Choroid plexus epithelial cell (primary cell): ENCODE measurements around the gene RRP36.

Source experiments
- DNase-seq: peaks from one replicate; pipeline ENCODE4 v3.0.0-alpha.2; 2010; ENCODE audit warnings: low read depth
- H3K4me3 ChIP-seq: 2 replicates; pipeline ENCODE4 v1.5.1; 2011; ENCODE audit warnings: low read depth, mild to moderate bottlenecking, control low read depth, low read length, moderate library complexity
- CTCF ChIP-seq: conservative IDR thresholded peaks from 2 replicates; pipeline ENCODE4 v1.5.1; 2011; ENCODE audit warnings: low read depth, mild to moderate bottlenecking, control low read depth, inconsistent platforms, low read length, moderate library complexity

RRP36 gene

DNA sequence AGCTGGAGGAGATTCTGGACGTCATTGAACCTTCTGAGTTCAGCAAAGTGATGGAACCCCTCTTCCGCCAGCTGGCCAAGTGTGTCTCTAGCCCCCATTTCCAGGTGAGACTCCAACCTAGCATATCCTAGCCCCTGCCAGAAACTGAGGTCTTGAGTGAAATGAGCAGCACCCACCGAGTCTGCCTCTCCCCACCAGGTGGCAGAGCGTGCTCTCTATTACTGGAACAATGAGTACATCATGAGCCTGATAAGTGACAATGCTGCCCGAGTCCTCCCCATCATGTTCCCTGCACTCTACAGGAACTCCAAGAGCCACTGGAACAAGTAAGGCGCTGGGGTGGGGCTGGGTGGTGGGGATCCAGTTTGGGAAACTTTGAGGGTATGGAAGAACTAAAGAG lies 12.3 kb upstream of the RRP36 start:
- no peak overlapping the region for H3K4me3 ChIP-seq
- peak; percentile 70 for TF ChIP-seq CTCF
- DNase-seq: peak; percentile 61

GRCh38 chr6:43011207-43011606 lies 10.2 kb upstream of the RRP36 start:
- H3K4me3 ChIP-seq: no peak overlapping the region
- TF ChIP-seq CTCF: peak; percentile 21
- no peak for DNase-seq

DNA sequence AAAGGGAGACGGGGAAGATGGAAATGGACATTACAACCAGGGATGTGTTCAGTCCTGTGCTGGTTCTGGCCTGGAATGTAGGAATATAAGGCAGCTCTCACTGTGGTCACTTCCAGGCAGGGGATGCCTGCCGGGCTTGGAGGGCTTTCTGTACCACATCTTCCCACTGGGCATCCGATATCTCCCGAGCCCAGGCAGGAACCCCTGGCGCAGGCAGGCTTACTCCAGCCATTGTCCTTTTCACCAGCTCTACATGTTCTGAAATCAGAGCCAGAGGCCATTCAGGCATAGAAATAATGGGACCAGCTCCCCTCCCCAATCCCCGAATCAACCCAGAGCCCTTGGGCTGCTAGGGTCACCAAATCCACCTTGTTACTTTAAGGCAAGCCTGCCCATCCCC lies 9.1 kb upstream of the RRP36 start:
- no peak overlapping the region for H3K4me3 ChIP-seq
- no peak for TF ChIP-seq CTCF
- DNase-seq: no peak

DNA sequence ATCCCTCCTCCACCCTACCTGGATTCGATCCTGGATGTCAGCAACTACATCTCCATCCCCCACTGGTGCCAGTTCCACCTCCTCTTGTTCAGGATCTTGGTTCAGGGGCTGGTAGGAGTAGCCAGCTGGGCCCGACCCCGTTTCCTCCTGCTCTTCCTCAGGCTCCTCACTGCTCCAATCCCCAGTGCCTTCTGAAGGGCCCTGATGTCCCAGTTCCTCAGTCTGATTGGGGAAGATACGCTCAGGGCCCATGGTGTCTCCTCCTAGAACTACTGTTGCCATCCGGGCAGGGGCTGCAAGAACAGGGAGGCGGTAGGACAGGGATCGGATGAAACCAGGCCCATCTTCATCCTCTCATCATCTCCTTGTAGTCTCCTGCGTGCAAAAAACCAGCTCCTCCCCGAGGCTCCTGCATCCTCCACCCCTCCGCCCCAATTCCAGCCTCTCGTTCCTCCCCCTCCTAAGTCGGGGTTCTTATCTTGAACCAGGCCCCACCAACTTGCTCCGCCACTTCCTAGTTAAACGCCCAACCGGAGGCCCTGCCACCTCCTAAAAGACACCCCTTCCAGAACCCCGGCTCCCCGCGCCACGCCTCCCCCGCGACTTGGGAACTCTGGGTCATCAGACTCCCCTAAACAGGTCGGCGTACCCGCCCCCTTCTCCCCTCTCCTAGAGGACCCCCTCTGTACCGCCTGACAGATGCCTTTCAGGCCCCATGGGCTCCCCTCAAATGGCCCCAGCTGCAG lies 8.2 kb upstream of the RRP36 start:
- TF ChIP-seq CTCF: no peak
- DNase-seq: peak; percentile 35
- peak overlapping the region; percentile 75 for H3K4me3 ChIP-seq

DNA sequence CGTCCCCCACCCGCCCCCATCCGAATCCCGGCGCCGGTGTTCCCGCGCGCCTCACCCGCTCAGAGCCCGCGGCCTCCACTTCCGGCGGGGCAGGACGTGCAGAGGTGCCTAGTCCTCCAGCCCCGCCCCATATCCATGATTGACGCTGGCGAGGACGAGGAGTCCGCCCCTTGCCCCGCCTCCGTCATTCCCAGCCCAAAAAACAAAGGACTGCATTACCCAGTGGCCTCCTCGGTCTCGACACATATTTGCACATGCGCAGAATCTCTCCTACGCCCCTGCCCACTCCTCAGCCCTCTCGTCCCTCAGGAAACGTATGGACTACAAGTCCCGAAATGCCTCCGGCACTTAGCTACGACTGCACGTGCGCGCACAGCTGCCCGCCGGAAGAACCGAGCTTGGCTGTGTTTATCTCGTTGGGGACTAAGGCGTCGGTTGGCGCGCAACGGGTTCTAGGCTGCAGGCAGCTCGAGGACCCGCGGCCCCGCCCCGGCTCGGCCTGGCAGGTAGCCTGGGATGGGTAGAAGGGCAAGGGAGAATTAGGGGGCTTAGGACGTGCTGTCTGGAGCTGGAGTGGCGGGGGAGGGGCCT lies 7.5 kb upstream of the RRP36 start, which contains the start of the genes KLHDC3 and MEA1:
KLHDC3 (plus strand) TSS at position 407 of the 591 bp plus-strand sequence. CDS start 2,944 bp downstream, outside the sequence.
MEA1 (minus strand) TSS at position 104 of the 591 bp plus-strand sequence. CDS start 133 bp downstream, outside the sequence.
- peak; percentile 100 for DNase-seq
- no peak for TF ChIP-seq CTCF
- peak within 1 kb of the TSS; percentile 96 for H3K4me3 ChIP-seq

GRCh38 chr6:43014434-43014909 lies 7.0 kb upstream of the RRP36 start:
- no peak for TF ChIP-seq CTCF
- peak; percentile 61 for DNase-seq
- peak overlapping the region; percentile 96 for H3K4me3 ChIP-seq
